ENCODE results near the gene SYCP2L. TPM values are rescaled to one million over a fixed set of nuclear protein-coding genes. Genes with fewer than 3 reads are reported as not detected.

Gene SYCP2L
- total and polyA plus RNA-seq, 2 of the 8 experiments (the other 6 are each of a cell fraction or from before 2014, with no cell fraction given), result 1.7 to 4.2 TPM

- no peaks in the 10 kb centered on the region for H3K36me3 ChIP-seq (ENCODE audit: control insufficient read depth in 2 of 4, insufficient read depth in 4 of 4, low read length in 3 of 4)
- no peak within 1 kb of the TSS for H3K4ac ChIP-seq (replicated peaks; ENCODE audit: insufficient read length, low read depth, low read length)
- H2AFZ ChIP-seq (ENCODE audit: low read length), result peak within 1 kb of the TSS; percentile 88
- H3K9ac ChIP-seq (replicated peaks in 1 of 4; ENCODE audit: extremely low read depth in 1 of 4, low read depth in 3 of 4, low read length in 3 of 4), result peak within 1 kb of the TSS; percentile 59 to 74 (median 64); a peak in 6 of 7 replicates
- H4K8ac ChIP-seq (ENCODE audit: extremely low read depth, insufficient read depth, low read length), result peak within 1 kb of the TSS; percentile 75; the same call in 1 of the 2 replicates
- no peak within 1 kb of the TSS for H3K56ac ChIP-seq (replicated peaks; ENCODE audit: insufficient read length, low read depth, low read length)
- H4K91ac ChIP-seq (replicated peaks; ENCODE audit: insufficient read length, low read length), result no peak within 1 kb of the TSS
- no peaks in the 10 kb centered on the region for H4K20me1 ChIP-seq (replicated peaks in 1 of 2; ENCODE audit: control insufficient read depth in 1 of 2, insufficient read depth in 2 of 2, low read length in 2 of 2)
- peak within 1 kb of the TSS; percentile 45 for H4K5ac ChIP-seq (ENCODE audit: insufficient read length, low read depth, low read length)
- no peak within 1 kb of the TSS for H2BK15ac ChIP-seq (ENCODE audit: low read length)
- peak; percentile 67 to 93 for DNase-seq (ENCODE audit: low read depth in 1 of 2, low spot score in 2 of 2)
- H3K27ac ChIP-seq (ENCODE audit: low read depth, low read length), result peak within 1 kb of the TSS; percentile 66
- no peak within 1 kb of the TSS for H2BK20ac ChIP-seq (ENCODE audit: low read length)
- peak within 1 kb of the TSS; percentile 82 to 83 for H3K4me2 ChIP-seq (ENCODE audit: insufficient read depth in 1 of 2, low read depth in 2 of 2, low read length in 2 of 2)
- H3K27me3 ChIP-seq (replicated peaks in 1 of 4; ENCODE audit: control insufficient read depth in 3 of 4, extremely low read depth in 1 of 4, insufficient read depth in 3 of 4, low read length in 3 of 4), result peaks cover 0 to 8% (median 3%) of the 10 kb centered on the region in 4 experiments; a peak in 2 of 7 replicates
- peak within 1 kb of the TSS; percentile 55 to 81 (median 77) for H3K4me3 ChIP-seq (ENCODE audit: extremely low read depth in 1 of 4, insufficient read depth in 2 of 4, low read depth in 3 of 4, low read length in 4 of 4)
- H3K4me1 ChIP-seq (replicated peaks in 1 of 4; ENCODE audit: control insufficient read depth in 3 of 4, insufficient read depth in 4 of 4, low read length in 3 of 4), result no peaks in the 10 kb centered on the region; a peak in 2 of 7 replicates
- ChIA-PET CTCF (ENCODE audit: partially characterized antibody) (interaction anchor here (1.4 kb wide), 1 partner anchor 49 kb away, joined by 3 read pairs; the partner anchor contains the start of gene SYCP2L), POLR2A (ENCODE audit: partially characterized antibody) (interaction anchor here (1.0 kb wide), 1 partner anchor 11 kb away, joined by 3 read pairs; no protein-coding TSS in a partner anchor)
- H2BK5ac ChIP-seq (ENCODE audit: low read depth, low read length), result no peak within 1 kb of the TSS; the same call in 1 of the 2 replicates
- H3K79me1 ChIP-seq (ENCODE audit: low read depth, low read length), result no peaks in the 10 kb centered on the region
- no peaks in the 10 kb centered on the region for H3K79me2 ChIP-seq (ENCODE audit: control insufficient read depth in 1 of 2, insufficient read depth in 2 of 2, low read length in 2 of 2)
- H3K9me3 ChIP-seq (ENCODE audit: insufficient read depth in 2 of 2, low read depth in 1 of 2, low read length in 1 of 2), result peaks cover 3 to 6% of the 10 kb centered on the region in 2 experiments; a peak in 1 of 4 replicates
- H2BK120ac ChIP-seq (replicated peaks; ENCODE audit: low read depth, low read length), result no peak within 1 kb of the TSS
- no peak within 1 kb of the TSS for H2BK12ac ChIP-seq (ENCODE audit: low read depth, low read length)
- H3K23ac ChIP-seq (ENCODE audit: insufficient read length), result no peak within 1 kb of the TSS
- 1% methylated on average over 44 of the region's 53 CpGs; no CpG with 5 or more reads in 1 of the 2 experiments for WGBS, 2 experiments (ENCODE audit: extremely low coverage in 1 of 2, insufficient coverage in 1 of 2, insufficient read length in 1 of 2, insufficient replicate concordance in 2 of 2, low coverage in 1 of 2, low lambda C conversion rate in 2 of 2, missing lambda C conversion rate in 1 of 2)
- peak; percentile 28 for FAIRE-seq
- no peak within 1 kb of the TSS; the same call in 1 of the 2 replicates for H3K18ac ChIP-seq (ENCODE audit: extremely low read depth, low read length)
- H3K23me2 ChIP-seq (ENCODE audit: low read depth, low read length), result peaks cover 7% of the 10 kb centered on the region; the same call in 1 of the 2 replicates
- no peak within 1 kb of the TSS for H2AK5ac ChIP-seq (ENCODE audit: low read depth, low read length)
- no peak within 1 kb of the TSS for H3K14ac ChIP-seq (ENCODE audit: insufficient read length)
- peak; percentile 57; the same call in 1 of the 2 replicates for TF ChIP-seq POLR2AphosphoS5 (IDR thresholded peaks at IDR 0.05; ENCODE audit: low read depth, low read length)
- no peak for TF ChIP-seq RXRA (IDR thresholded peaks at IDR 0.05; ENCODE audit: insufficient read depth, low read depth, low read length)
- no peak for TF ChIP-seq KDM1A (IDR thresholded peaks at IDR 0.05; ENCODE audit: borderline replicate concordance, low read length)
- no peak for TF ChIP-seq SRF (IDR thresholded peaks at IDR 0.05; ENCODE audit: low read depth, low read length)
Observed at GRCh38 chr6:10837995-10838793, 48.7 kb upstream of the SYCP2L start, which contains the start of gene MAK. TSS of gene MAK (minus strand) at chr6:10838539. CDS start at chr6:10830648, 7,891 bp downstream.
